Endothelial cell of umbilical vein (primary cell): ENCODE measurements around the gene PCED1B. TPM values are rescaled to one million over a fixed set of nuclear protein-coding genes. Genes with fewer than 3 reads are reported as not detected.

ENCODE experiments used
- BruUV-seq: library from RNA; stranded (reverse); fragments of 400-500 nt; replicated peaks from 2 replicates; lab custom pipeline; 2021; lab: Mats Ljungman, UMichigan
- CTCF ChIA-PET: fragments of 300-600, 350-600 bp; sonication (Branson Sonifier 250); formaldehyde crosslinking; loops from one replicate; lab custom pipeline; 2021; ENCODE audit warnings: antibody characterized with exemption, inconsistent platforms; lab: Charles Lee
- POLR2A ChIA-PET: fragments of 300-600, 350-600 bp; sonication (Branson Sonifier 250); formaldehyde crosslinking; loops from one replicate; lab custom pipeline; 2021; ENCODE audit warnings: antibody characterized with exemption, inconsistent platforms; lab: Charles Lee
- DNase-seq: peaks from one replicate; pipeline ENCODE4 v3.0.0-alpha.2; 2011; ENCODE audit warnings: low read depth, low spot score
- FAIRE-seq: peaks from 2 replicates; lab custom pipeline; 2011; peaks lifted over from hg19 to GRCh38; lab: Jason Lieb, UNC
- H2AFZ ChIP-seq: 2 replicates; pipeline ENCODE4 v1.6.0; 2012; ENCODE audit warnings: low read depth, low read length, control low read depth, inconsistent platforms
- H3K27ac ChIP-seq: 2 replicates; pipeline ENCODE4 v1.5.1; 2011; ENCODE audit warnings: low read depth, mild to moderate bottlenecking, control low read depth, low read length, moderate library complexity; ENCODE audit not compliant: insufficient read depth
- H3K27me3 ChIP-seq, 2 experiments: 2 replicates each; pipeline versions ENCODE4 v1.6.0 to v1.6.1; 2011; ENCODE audit warnings: low read length in 2 of 2, mixed read lengths in 1 of 2; ENCODE audit not compliant: control insufficient read depth in 2 of 2, insufficient read depth in 2 of 2
- H3K36me3 ChIP-seq, 2 experiments: 2 replicates in 1 of 2; 3 replicates in 1 of 2; pipeline ENCODE4 v1.5.1; 2011; ENCODE audit warnings: low read length in 2 of 2, mild to moderate bottlenecking in 1 of 2, moderate library complexity in 1 of 2; ENCODE audit not compliant: control insufficient read depth in 2 of 2, insufficient read depth in 2 of 2; ENCODE audit errors: extremely low read depth in 1 of 2
- H3K4me1 ChIP-seq: 3 replicates; pipeline ENCODE4 v1.5.1; 2011; ENCODE audit warnings: mild to moderate bottlenecking, low read length; ENCODE audit not compliant: control insufficient read depth, insufficient read depth; ENCODE audit errors: extremely low read depth
- H3K4me2 ChIP-seq: 2 replicates; pipeline ENCODE4 v1.6.1; 2011; ENCODE audit warnings: low read length, control low read depth, mixed read lengths; ENCODE audit not compliant: insufficient read depth
- H3K4me3 ChIP-seq, 3 experiments: fragments of 200-600 bp in 1 of 3; sonication (generic), shearing (Covaris generic) in 1 of 3; replicated peaks in 1 of 3; 2 replicates each; pipeline ENCODE4 v1.5.1; 2011 to 2016; ENCODE audit warnings: control low read depth in 3 of 3, low read length in 3 of 3, mild to moderate bottlenecking in 2 of 3, inconsistent platforms in 1 of 3, low read depth in 1 of 3, moderate library complexity in 1 of 3; ENCODE audit not compliant: insufficient read depth in 1 of 3
- H3K79me2 ChIP-seq: 2 replicates; pipeline ENCODE4 v1.6.0; 2012; ENCODE audit warnings: low read length, inconsistent platforms; ENCODE audit not compliant: control insufficient read depth, insufficient read depth
- H3K9ac ChIP-seq: replicated peaks from 2 replicates; pipeline ENCODE3; 2011; ENCODE audit warnings: low read length, control low read depth; ENCODE audit not compliant: insufficient read depth; ENCODE audit errors: extremely low read depth
- H3K9me1 ChIP-seq: replicated peaks from 3 replicates; pipeline ENCODE4 v1.6.0; 2011; ENCODE audit warnings: mild to moderate bottlenecking, low read length; ENCODE audit not compliant: control insufficient read depth, insufficient read depth; ENCODE audit errors: extremely low read depth
- H3K9me3 ChIP-seq: replicated peaks from 2 replicates; pipeline ENCODE4 v1.5.1; 2012; ENCODE audit warnings: low read length, inconsistent platforms; ENCODE audit not compliant: control insufficient read depth, insufficient read depth
- H4K20me1 ChIP-seq: replicated peaks from 2 replicates; pipeline ENCODE3; 2011; ENCODE audit warnings: mild to moderate bottlenecking, low read length; ENCODE audit not compliant: control insufficient read depth, insufficient read depth; ENCODE audit errors: extremely low read depth
- EZH2 ChIP-seq: IDR thresholded peaks from 2 replicates; pipeline ENCODE4 v1.6.1; 2012; ENCODE audit warnings: borderline replicate concordance, low read depth, mild to moderate bottlenecking, moderate library complexity, low read length, inconsistent platforms; ENCODE audit not compliant: severe bottlenecking
- FOS ChIP-seq: IDR thresholded peaks from 2 replicates; pipeline ENCODE4 v1.6.1; 2011; ENCODE audit warnings: mild to moderate bottlenecking, low read length, moderate library complexity, borderline replicate concordance; ENCODE audit not compliant: insufficient read depth
- GATA2 ChIP-seq: IDR thresholded peaks from 2 replicates; pipeline ENCODE4 v1.7.0; 2011; ENCODE audit warnings: low read depth, mild to moderate bottlenecking, moderate library complexity, mixed read lengths, low read length; ENCODE audit not compliant: insufficient read length, insufficient read depth
- JUN ChIP-seq: IDR thresholded peaks from 2 replicates; pipeline ENCODE4 v1.6.1; 2011; ENCODE audit warnings: borderline replicate concordance, low read depth; ENCODE audit not compliant: insufficient read length, insufficient read depth
- MYC ChIP-seq: IDR thresholded peaks from one replicate; pipeline ENCODE4 v1.6.1; 2011; ENCODE audit warnings: mild to moderate bottlenecking, low read depth, low read length
- POLR2A ChIP-seq: IDR thresholded peaks from 2 replicates; pipeline ENCODE4 v1.6.1; 2012; ENCODE audit warnings: low read depth, mild to moderate bottlenecking, control low read depth, low read length
- POLR2AphosphoS5 ChIP-seq: IDR thresholded peaks from 2 replicates; pipeline ENCODE4 v1.6.1; 2012; ENCODE audit warnings: low read depth, mild to moderate bottlenecking, control low read depth, low read length, moderate library complexity; ENCODE audit not compliant: insufficient read depth
- dilution Hi-C: fragments of 300-500 bp; cut with MboI; formaldehyde crosslinking; loops from one replicate; pipeline ENCODE4 v1.15.0; 2019; ENCODE audit warnings: low sequenced_read_pairs; ENCODE audit not compliant: extremely low pct_ligation_motif_present
- intact Hi-C: fragments of 100-400 bp; cut with micrococcal nuclease; formaldehyde crosslinking; loops from one replicate; pipeline ENCODE4 v1.10.0; 2022
- polyA plus RNA-seq, 4 experiments: library from polyadenylated mRNA; depleted of rRNA in 3 of 4; stranded (reverse) in 3 of 4; unstranded in 1 of 4; fragments of >200 nt; gene quantifications; 2 replicates each; pipeline versions ENCODE4 v1.2.1 to v1.2.3, GENCODE V29; 2011 to 2012; ENCODE audit warnings: missing spikeins in 1 of 4
- total RNA-seq: library from RNA; stranded (reverse); gene quantifications from 2 replicates; pipeline ENCODE4 v1.2.3, GENCODE V29; 2021
- TF ChIP-seq, protein P1 (sequence below): IDR thresholded peaks from 2 replicates; pipeline ENCODE4 v1.6.1; 2011; ENCODE audit not compliant: insufficient read depth, insufficient read length
- TF ChIP-seq, protein P2 (sequence below), 2 donors: IDR thresholded peaks; 1 replicate in 1 of 2; 2 replicates in 1 of 2; pipeline ENCODE4 v1.5.1; 2011; ENCODE audit warnings: low read length in 2 of 2, mild to moderate bottlenecking in 2 of 2, moderate library complexity in 2 of 2, control low read depth in 1 of 2, inconsistent platforms in 1 of 2, low read depth in 1 of 2; ENCODE audit not compliant: insufficient read depth in 1 of 2; ENCODE audit errors: extremely low read depth in 1 of 2

Gene PCED1B
- total and polyA plus RNA-seq, 2 donors (not counting 3 experiments of a cell fraction or from before 2014, with no cell fraction given): 1.7 to 2.6 TPM

DNA sequence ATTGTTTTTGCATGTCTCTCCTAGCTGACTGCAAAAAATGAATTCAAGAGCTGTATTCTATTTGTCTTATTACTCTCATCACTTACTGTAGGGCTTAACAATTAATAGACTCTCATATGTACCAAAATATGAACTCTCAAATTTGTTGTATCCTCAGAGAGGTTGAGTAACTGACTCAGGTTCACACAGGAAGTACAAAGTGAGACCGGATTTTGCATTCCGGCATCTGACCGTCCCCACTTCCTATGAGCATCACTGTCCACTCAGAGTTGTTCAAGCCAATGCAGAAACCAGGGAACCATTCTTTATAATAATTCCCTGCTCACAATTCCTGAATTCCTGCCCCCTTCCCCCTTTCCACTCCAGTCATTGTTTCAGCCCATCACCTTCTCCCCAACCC is 113.6 kb downstream of the PCED1B start:
- DNase-seq: no peak
- TF ChIP-seq, protein P1, sequence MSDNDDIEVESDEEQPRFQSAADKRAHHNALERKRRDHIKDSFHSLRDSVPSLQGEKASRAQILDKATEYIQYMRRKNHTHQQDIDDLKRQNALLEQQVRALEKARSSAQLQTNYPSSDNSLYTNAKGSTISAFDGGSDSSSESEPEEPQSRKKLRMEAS: no peak
- TF ChIP-seq JUN: no peak
- no peak for TF ChIP-seq MYC
- TF ChIP-seq, protein P2, sequence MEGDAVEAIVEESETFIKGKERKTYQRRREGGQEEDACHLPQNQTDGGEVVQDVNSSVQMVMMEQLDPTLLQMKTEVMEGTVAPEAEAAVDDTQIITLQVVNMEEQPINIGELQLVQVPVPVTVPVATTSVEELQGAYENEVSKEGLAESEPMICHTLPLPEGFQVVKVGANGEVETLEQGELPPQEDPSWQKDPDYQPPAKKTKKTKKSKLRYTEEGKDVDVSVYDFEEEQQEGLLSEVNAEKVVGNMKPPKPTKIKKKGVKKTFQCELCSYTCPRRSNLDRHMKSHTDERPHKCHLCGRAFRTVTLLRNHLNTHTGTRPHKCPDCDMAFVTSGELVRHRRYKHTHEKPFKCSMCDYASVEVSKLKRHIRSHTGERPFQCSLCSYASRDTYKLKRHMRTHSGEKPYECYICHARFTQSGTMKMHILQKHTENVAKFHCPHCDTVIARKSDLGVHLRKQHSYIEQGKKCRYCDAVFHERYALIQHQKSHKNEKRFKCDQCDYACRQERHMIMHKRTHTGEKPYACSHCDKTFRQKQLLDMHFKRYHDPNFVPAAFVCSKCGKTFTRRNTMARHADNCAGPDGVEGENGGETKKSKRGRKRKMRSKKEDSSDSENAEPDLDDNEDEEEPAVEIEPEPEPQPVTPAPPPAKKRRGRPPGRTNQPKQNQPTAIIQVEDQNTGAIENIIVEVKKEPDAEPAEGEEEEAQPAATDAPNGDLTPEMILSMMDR (IDR thresholded peaks at IDR 0.05; ENCODE audit: extremely low read depth in 1 of 2, insufficient read depth in 1 of 2, low read depth in 1 of 2, low read length in 2 of 2): no peak
- TF ChIP-seq POLR2A: no peak
- no peak for TF ChIP-seq GATA2
- TF ChIP-seq POLR2AphosphoS5: no peak
- no peak for TF ChIP-seq FOS
- no peak for TF ChIP-seq EZH2
- peaks cover 12% of the 10 kb centered on the region for H3K4me1 ChIP-seq
- H2AFZ ChIP-seq: no peak overlapping the region
- ChIA-PET POLR2A (no interaction called here), CTCF (interaction anchor here (0.6 to 2.1 kb wide), 8 partner anchors 10 to 205 kb away, joined by 3 to 9 read pairs (median 4); partner anchors contain the start of genes AMIGO2 and PCED1B)
- FAIRE-seq: no peak
- H3K27ac ChIP-seq: no peak overlapping the region
- no peaks in the 10 kb centered on the region for H3K9me1 ChIP-seq
- no TSS peak for BruUV-seq
- no peaks in the 10 kb centered on the region for H3K79me2 ChIP-seq
- H3K9ac ChIP-seq: no peak overlapping the region
- H4K20me1 ChIP-seq: no peaks in the 10 kb centered on the region
- H3K4me2 ChIP-seq: no peak overlapping the region
- intact Hi-C loops (loop anchor here (1.0 kb wide), 1 partner anchor 112 kb away; no protein-coding TSS in a partner anchor), dilution Hi-C loops (no loop called here)
- H3K36me3 ChIP-seq: no peaks in the 10 kb centered on the region
- no peaks in the 10 kb centered on the region for H3K9me3 ChIP-seq
- no peak overlapping the region for H3K4me3 ChIP-seq
- H3K27me3 ChIP-seq: no peaks in the 10 kb centered on the region
